Measurements from ENCODE around the gene PUSL1. TPM values are rescaled to one million over a fixed set of nuclear protein-coding genes. Genes with fewer than 3 reads are reported as not detected.

The PUSL1 gene, protein sequence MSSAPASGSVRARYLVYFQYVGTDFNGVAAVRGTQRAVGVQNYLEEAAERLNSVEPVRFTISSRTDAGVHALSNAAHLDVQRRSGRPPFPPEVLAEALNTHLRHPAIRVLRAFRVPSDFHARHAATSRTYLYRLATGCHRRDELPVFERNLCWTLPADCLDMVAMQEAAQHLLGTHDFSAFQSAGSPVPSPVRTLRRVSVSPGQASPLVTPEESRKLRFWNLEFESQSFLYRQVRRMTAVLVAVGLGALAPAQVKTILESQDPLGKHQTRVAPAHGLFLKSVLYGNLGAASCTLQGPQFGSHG
- 10 to 100 TPM; 12.0 to 45.8 (median 22.4) TPM for total RNA-seq

DNA sequence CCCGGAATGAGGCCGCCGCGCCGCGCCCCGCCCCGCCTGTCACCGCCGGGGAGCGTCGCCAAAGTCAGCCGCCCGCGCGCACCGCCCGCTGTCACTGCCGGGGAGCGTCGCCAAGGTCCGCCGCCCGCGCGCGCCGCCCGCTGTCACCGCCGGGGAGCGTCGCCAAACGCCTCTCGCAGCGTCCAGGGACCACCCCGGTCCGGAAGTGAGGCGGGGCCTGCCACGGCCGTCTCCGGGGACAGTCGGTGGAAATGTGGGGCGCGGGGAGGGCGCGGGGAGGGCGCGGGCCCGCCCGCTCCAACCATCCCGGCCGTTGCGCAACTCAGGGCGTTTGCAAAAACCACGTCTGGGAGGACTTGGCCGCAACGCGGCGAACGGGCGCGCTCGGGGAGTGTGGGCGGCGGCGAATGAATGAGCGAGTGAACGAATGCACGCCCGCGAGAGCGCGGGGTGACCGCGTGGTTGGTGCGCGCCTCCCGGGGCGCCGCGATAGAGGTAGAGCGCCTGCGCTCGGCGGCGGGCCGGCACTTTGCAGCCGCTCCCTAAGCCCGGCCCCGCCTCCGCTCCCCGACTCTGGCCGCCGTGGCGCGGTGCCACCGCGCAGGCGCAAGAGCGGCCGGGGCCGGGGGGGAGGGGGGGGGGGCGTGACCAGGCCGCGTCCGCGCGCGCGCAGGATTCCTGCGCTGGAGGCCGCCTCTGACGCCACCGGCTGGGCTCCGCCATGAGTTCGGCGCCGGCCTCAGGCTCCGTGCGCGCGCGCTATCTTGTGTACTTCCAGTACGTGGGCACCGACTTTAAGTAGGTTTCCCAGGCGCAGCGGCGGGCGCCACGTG is at the start of gene PUSL1, which contains the start of gene ACAP3:
PUSL1 (plus strand) TSS at position 675 of the 833 bp plus-strand sequence; CDS start at position 722, 47 bp downstream.
ACAP3 (minus strand) TSS at position 8 of the 833 bp plus-strand sequence. CDS start 115 bp downstream, outside the sequence.
- Histone ChIP-seq H3K27ac (peak within 1 kb of the TSS; percentile 97), H3K4me3 (peak within 1 kb of the TSS; percentile 69 to 95 (median 78)), H3K4me1 (replicated peaks in 1 of 2) (peaks cover 28 to 34% of the 10 kb centered on the region in 2 donors)
- in situ Hi-C loops (cut with MboI; ENCODE audit: low pct_unique_long_range_greater_than_20kb in 2 of 9, low sequenced_read_pairs in 9 of 9, unreplicated experiment in 9 of 9), result no loop called here
- WGBS, 10 experiments, result 0% methylated on average over 16 of the region's 131 CpGs; no CpG with 5 or more reads in 9 of the 10 experiments
- peak; percentile 52 to 71 (median 60) for ATAC-seq (replicated peaks in 6 of 8)

DNA sequence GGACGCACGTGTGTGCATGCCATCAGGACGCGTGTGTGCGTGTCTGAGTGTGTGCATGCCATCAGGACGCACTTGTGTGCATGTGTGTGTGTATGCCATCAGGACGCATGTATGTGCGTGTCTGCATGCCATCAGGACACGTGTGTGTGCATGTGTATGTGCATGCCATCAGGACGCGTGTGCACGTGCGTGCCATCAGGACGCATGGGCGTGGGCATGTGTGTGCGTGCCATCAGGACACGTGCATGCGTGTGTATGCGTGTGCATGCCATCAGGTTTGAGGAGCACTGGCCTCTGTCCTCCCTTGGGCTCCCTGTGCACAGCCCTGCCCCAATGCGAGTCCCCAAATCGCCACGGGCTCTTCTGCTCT is 49.3 kb upstream of the PUSL1 start:
- WGBS, 10 experiments, result 88 to 100% (median 95%) methylated on average over 1 to 18 of the region's 22 CpGs; no CpG with 5 or more reads in 5 of the 10 experiments
- Histone ChIP-seq H3K4me3 (no peak overlapping the region), H3K4me1 (replicated peaks in 1 of 2) (no peaks in the 10 kb centered on the region), H3K27ac (no peak overlapping the region)
- ATAC-seq (replicated peaks in 6 of 8), result peak in 3 of 8 experiments; percentile 8 to 15 (median 13)
- in situ Hi-C loops (cut with MboI; ENCODE audit: low pct_unique_long_range_greater_than_20kb in 2 of 9, low sequenced_read_pairs in 9 of 9, unreplicated experiment in 9 of 9), result loop anchor here in 3 of 9 experiments (10.0 to 25.0 kb wide), 3 partner anchors 97 to 247 kb away; partner anchors contain the start of genes AGRN (in 2 of the 3), HES4 (in 2 of the 3), ISG15 (in 2 of the 3) and C1orf159 (in 1 of the 3)

DNA sequence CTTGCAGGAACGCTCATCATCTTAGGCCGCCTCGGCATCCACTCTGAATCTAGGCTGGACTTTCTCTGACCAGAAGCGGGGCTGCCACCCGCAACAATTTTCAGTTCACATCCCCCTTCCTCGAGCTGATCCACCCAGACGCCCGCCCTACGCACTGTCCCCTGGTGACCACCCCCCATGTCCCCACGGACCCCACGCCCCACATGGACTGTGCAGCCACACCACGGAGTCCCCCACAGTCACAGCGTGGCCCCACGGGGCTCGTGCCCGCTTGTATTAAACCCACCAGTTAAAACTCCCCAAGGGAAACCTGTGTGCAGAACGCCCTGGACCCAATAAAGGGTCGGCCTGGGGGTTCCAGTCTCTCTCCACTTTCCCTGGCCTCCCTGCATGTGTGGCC is 48.9 kb upstream of the PUSL1 start:
- in situ Hi-C loops (cut with MboI; ENCODE audit: low pct_unique_long_range_greater_than_20kb in 2 of 9, low sequenced_read_pairs in 9 of 9, unreplicated experiment in 9 of 9), result loop anchor here in 3 of 9 experiments (10.0 to 25.0 kb wide), 3 partner anchors 97 to 247 kb away; partner anchors contain the start of genes AGRN (in 2 of the 3), HES4 (in 2 of the 3), ISG15 (in 2 of the 3) and C1orf159 (in 1 of the 3)
- ATAC-seq (replicated peaks in 6 of 8), result peak in 1 of 8 experiments; percentile 19
- no peak overlapping the region for H3K27ac ChIP-seq
- WGBS, 10 experiments, result 94 to 100% methylated on average over 2 to 9 of the region's 18 CpGs; no CpG with 5 or more reads in 8 of the 10 experiments
- no peak overlapping the region for H3K4me3 ChIP-seq
- no peaks in the 10 kb centered on the region for H3K4me1 ChIP-seq (replicated peaks in 1 of 2)

DNA sequence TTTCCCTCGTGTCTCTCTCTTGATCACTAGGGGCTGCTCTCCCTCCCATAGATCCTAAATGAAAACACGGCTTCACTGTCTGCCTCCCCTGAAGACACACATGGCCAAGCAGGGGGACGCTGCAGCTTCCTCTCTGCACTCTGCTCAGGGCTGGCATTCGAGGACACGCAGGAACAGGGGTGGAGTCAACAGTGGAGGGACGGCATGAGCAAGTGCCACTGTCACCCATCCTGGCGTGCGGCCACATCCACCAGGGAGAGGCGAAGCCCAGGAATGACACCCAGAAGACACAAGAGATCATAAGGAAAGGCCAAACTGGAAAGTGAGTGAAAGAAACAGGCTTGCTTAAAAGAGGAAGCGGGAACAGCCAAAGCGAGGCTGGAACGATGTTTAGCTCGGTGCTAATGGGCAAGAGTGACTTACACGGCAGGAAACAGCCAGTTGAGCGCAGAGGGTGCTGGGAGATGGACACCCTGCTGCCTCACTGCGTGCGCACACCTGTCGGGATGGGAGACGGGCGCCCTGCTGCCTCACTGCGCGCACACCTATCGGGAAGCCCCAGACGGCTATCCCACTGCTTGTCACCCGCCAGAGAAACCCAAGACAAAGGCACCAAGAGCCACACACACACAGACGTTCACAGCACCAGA is 48.3 kb upstream of the PUSL1 start:
- in situ Hi-C loops (cut with MboI; ENCODE audit: low pct_unique_long_range_greater_than_20kb in 2 of 9, low sequenced_read_pairs in 9 of 9, unreplicated experiment in 9 of 9), result loop anchor here in 3 of 9 experiments (10.0 to 25.0 kb wide), 3 partner anchors 98 to 248 kb away; partner anchors contain the start of genes AGRN (in 2 of the 3), HES4 (in 2 of the 3), ISG15 (in 2 of the 3) and C1orf159 (in 1 of the 3)
- ATAC-seq (replicated peaks in 6 of 8), result no peak
- Histone ChIP-seq H3K27ac (no peak overlapping the region), H3K4me1 (replicated peaks in 1 of 2) (no peaks in the 10 kb centered on the region), H3K4me3 (no peak overlapping the region)
- WGBS, 10 experiments, result 79 to 100% (median 87%) methylated on average over 1 to 24 of the region's 26 CpGs; no CpG with 5 or more reads in 2 of the 10 experiments

DNA sequence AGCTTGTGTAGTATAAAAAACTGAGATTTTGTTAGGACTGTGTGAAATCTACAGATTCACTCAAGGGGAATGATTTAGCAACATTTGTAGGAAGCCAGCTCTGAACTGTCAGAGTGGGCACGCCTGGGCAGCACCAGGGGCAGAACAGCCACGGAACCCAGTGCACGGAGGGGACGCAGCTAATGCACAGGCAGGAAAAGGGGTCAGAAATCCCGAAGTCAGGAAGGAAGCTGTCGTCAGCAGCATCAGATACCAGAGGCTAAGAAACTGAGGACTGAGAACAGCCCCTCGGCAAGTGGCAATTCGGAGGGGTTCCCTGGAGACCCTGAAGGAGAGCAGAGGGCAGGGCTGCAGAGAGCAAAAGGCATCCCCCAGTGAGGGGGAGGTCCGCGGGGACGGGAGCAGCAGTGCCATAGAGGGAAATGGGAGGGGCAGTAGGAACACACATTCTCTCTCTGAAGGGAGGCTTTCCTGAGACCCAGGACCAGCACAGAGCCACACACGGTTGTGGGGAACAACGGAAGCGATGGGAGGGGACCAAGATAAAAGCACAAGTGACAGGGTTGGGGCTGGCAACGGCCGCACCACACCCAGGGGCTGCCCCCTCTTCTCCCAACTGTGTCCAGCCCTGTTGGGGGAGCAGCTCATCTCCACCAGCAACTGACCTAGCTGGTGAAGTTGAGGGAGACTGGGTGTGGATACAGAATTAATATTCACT is 47.4 kb upstream of the PUSL1 start:
- in situ Hi-C loops (cut with MboI; ENCODE audit: low pct_unique_long_range_greater_than_20kb in 2 of 9, low sequenced_read_pairs in 9 of 9, unreplicated experiment in 9 of 9), result loop anchor here in 3 of 9 experiments (25.0 kb wide), 2 partner anchors 99 to 249 kb away; partner anchors contain the start of genes AGRN (in 2 of the 3), HES4 (in 2 of the 3), ISG15 (in 2 of the 3) and TTLL10 (in 1 of the 3)
- WGBS, 10 experiments, result 70 to 97% (median 87%) methylated on average over 3 to 13 of the region's 16 CpGs; no CpG with 5 or more reads in 4 of the 10 experiments

DNA sequence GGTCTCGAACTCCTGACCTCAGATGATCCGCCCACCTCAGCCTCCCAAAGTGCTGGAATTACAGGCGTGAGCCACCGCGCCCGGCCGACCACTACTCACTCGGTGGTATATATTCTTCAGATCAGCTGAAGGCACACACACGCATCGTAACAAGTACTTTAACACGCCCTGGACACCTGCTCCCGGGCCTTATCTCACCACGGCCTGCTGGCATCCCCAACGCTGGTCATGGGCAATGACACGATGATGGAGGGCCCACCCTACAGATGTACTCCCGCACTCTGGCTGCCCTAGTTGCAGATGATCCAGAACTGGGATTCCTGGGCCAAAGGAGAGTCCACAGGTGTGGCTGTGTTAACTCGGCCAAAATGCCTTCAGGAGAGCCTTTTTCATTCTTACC is 46.3 kb upstream of the PUSL1 start:
- in situ Hi-C loops (cut with MboI; ENCODE audit: low pct_unique_long_range_greater_than_20kb in 2 of 9, low sequenced_read_pairs in 9 of 9, unreplicated experiment in 9 of 9), result loop anchor here in 3 of 9 experiments (25.0 kb wide), 2 partner anchors 100 to 250 kb away; partner anchors contain the start of genes AGRN (in 2 of the 3), HES4 (in 2 of the 3), ISG15 (in 2 of the 3) and TTLL10 (in 1 of the 3)
- no peak overlapping the region for H3K27ac ChIP-seq
- H3K4me1 ChIP-seq (replicated peaks in 1 of 2), result no peaks in the 10 kb centered on the region
- no peak for ATAC-seq (replicated peaks in 6 of 8)
- H3K4me3 ChIP-seq, result no peak overlapping the region
- 80 to 100% (median 98%) methylated on average over 1 to 17 of the region's 17 CpGs; no CpG with 5 or more reads in 3 of the 10 experiments for WGBS, 10 experiments

More for the DNA sequence above, 47.4 kb upstream of the PUSL1 start:
- Histone ChIP-seq H3K4me3 (no peak overlapping the region), H3K27ac (no peak overlapping the region), H3K4me1 (replicated peaks in 1 of 2) (no peaks in the 10 kb centered on the region)
- no peak for ATAC-seq (replicated peaks in 6 of 8)

DNA sequence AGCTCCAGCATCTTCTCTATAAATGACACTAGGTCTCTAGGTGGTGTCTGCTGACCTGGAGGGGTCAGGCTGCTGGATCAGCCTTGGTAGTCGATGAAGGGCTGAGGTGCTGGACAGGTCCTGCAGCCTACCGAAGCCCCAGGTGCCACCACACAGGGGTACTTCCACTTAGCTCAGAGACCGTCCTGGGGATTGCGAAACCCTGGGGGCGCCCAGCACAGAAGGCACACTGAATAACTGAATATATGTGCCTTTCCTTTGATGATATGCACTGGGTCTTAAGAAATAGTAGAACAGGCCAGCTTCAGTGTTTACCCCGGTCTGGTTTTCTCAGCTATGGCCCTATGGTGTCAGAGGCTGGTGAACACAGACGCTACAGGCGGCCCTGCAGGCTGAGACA is 45.6 kb upstream of the PUSL1 start:
- no peaks in the 10 kb centered on the region for H3K4me1 ChIP-seq (replicated peaks in 1 of 2)
- H3K4me3 ChIP-seq, result no peak overlapping the region
- ATAC-seq (replicated peaks in 6 of 8), result no peak
- WGBS, 10 experiments, result 80 to 100% (median 96%) methylated on average over 1 to 7 of the region's 8 CpGs; no CpG with 5 or more reads in 3 of the 10 experiments
- no peak overlapping the region for H3K27ac ChIP-seq
- in situ Hi-C loops (cut with MboI; ENCODE audit: low pct_unique_long_range_greater_than_20kb in 2 of 9, low sequenced_read_pairs in 9 of 9, unreplicated experiment in 9 of 9), result loop anchor here in 3 of 9 experiments (25.0 kb wide), 2 partner anchors 100 to 250 kb away; partner anchors contain the start of genes AGRN (in 2 of the 3), HES4 (in 2 of the 3), ISG15 (in 2 of the 3) and TTLL10 (in 1 of the 3)

DNA sequence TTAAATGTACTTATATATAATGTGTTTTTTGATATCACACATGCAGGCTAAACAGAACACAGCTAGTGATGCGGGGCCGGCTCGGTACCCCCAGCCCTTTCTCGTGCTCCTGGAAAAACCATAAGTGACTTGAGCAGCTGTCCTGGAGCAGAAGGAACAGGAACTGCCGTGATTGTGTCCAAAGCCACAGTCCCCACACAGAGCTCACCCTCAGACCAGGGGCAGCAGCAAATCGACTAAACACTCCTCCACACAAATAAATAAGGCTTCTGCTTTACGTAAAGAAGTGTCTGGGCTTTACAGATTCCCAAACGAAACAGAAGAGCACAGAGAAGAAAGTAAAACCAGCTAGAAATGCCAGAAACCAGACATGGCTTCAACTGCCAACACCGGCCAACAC is 44.4 kb upstream of the PUSL1 start:
- Histone ChIP-seq H3K4me3 (no peak overlapping the region), H3K27ac (no peak overlapping the region), H3K4me1 (replicated peaks in 1 of 2) (no peaks in the 10 kb centered on the region)
- in situ Hi-C loops (cut with MboI; ENCODE audit: low pct_unique_long_range_greater_than_20kb in 2 of 9, low sequenced_read_pairs in 9 of 9, unreplicated experiment in 9 of 9), result loop anchor here in 3 of 9 experiments (25.0 kb wide), 2 partner anchors 102 to 252 kb away; partner anchors contain the start of genes AGRN (in 2 of the 3), HES4 (in 2 of the 3), ISG15 (in 2 of the 3) and TTLL10 (in 1 of the 3)
- WGBS, 10 experiments, result 83 to 100% (median 89%) methylated on average over 1 to 9 of the region's 9 CpGs; no CpG with 5 or more reads in 3 of the 10 experiments
- ATAC-seq (replicated peaks in 6 of 8), result no peak

DNA sequence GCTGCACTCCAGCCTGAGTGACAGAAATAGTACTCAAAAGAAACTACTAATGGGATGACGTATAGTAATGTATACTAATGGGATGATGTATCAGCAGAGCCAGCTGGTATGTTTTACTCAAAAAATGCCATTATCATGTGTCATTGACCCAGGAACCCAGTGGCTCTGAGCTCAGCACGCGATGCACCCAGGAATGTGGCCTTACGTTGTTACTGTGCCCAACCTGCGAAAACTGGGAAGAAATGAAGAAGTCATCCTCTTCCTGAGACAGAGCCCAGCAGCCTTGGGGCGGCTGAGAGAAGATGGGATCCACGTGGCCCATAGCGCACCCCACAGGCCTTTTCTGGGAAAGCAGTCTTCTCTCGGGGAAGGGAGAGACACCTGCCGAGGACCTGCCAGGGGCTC is 43.5 kb upstream of the PUSL1 start:
- WGBS, 10 experiments, result 20 to 100% (median 92%) methylated on average over 1 to 10 of the region's 10 CpGs
- ATAC-seq (replicated peaks in 6 of 8), result peak in 5 of 8 experiments; percentile 3 to 66 (median 54)
- in situ Hi-C loops (cut with MboI; ENCODE audit: low pct_unique_long_range_greater_than_20kb in 2 of 9, low sequenced_read_pairs in 9 of 9, unreplicated experiment in 9 of 9), result loop anchor here in 3 of 9 experiments (25.0 kb wide), 2 partner anchors 103 to 253 kb away; partner anchors contain the start of genes AGRN (in 2 of the 3), HES4 (in 2 of the 3), ISG15 (in 2 of the 3) and TTLL10 (in 1 of the 3)
- Histone ChIP-seq H3K4me1 (replicated peaks in 1 of 2) (no peaks in the 10 kb centered on the region), H3K27ac (no peak overlapping the region), H3K4me3 (no peak overlapping the region)

DNA sequence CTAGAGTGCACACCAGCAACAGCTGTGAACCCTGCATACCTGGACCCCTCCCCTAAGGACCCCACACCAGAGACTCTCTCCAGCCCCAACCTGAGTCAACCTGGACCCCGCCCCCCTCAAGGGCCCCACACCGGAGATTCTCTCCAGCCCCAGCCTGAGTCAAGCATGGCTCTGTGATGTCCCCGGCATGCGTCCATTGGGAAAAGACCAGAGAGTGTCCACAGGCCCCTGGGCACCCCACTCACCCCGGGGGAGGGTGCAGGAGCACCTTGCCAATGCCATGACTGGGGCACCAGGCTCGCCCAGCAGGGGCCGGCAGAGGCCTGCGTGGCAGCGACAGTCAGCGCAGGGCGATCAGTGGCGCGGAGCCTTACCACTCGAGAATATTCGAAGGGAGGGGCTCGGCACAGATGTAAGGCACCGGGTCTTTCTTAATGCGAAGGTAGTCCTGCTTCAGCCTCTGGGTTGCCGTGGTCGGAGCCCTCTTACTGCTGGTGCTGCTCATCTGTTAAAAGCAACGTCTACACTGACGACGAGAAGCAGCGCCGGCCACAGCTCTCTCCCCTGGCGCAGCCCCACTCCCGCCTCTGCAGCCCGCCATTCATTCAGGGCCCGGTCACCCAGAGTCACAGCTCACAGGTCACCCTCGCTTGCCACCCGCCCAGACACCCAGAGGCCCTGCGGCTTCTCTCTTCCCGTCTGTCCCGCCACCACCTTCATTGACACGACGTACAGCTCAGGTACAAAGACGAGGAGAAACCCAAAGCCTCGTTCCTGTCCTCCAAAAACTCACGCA is 40.7 kb upstream of the PUSL1 start:
- WGBS, 10 experiments, result 94 to 100% (median 96%) methylated on average over 3 to 19 of the region's 39 CpGs; no CpG with 5 or more reads in 5 of the 10 experiments
- Histone ChIP-seq H3K4me1 (replicated peaks in 1 of 2) (peaks cover 19 to 20% of the 10 kb centered on the region in 2 donors), H3K4me3 (no peak overlapping the region), H3K27ac (no peak overlapping the region)
- in situ Hi-C loops (cut with MboI; ENCODE audit: low pct_unique_long_range_greater_than_20kb in 2 of 9, low sequenced_read_pairs in 9 of 9, unreplicated experiment in 9 of 9), result loop anchor here in 3 of 9 experiments (25.0 kb wide), 2 partner anchors 105 to 255 kb away; partner anchors contain the start of genes AGRN (in 2 of the 3), HES4 (in 2 of the 3), ISG15 (in 2 of the 3) and TTLL10 (in 1 of the 3)
- ATAC-seq (replicated peaks in 6 of 8), result peak in 3 of 8 experiments; percentile 12 to 25 (median 23)

Data from motor neuron (in vitro differentiated cells).